GM13976 (cell line): ENCODE results near the gene MOBP.
"Not testable (repeated sequence)": the region's sequence is repeated elsewhere in the genome, so short reads cannot be mapped to it uniquely, and the experiment has no call there.

Source experiments
- DNase-seq: peaks from one replicate; pipeline ENCODE4 v3.0.0; 2012; ENCODE audit warnings: low spot score
- in situ Hi-C: fragments of 300-500 bp; cut with MboI; formaldehyde crosslinking; loops from one replicate; pipeline ENCODE4 v1.12.0; 2022; ENCODE audit warnings: low sequenced_read_pairs, mixed read lengths, inconsistent platforms; ENCODE audit not compliant: unreplicated experiment
- TF ChIP-seq, protein P1 (sequence below): IDR thresholded peaks from 2 replicates; pipeline ENCODE4 v1.5.1; 2012; ENCODE audit warnings: borderline replicate concordance, mild to moderate bottlenecking; ENCODE audit not compliant: insufficient read depth; ENCODE audit errors: extremely low read depth, missing control alignments, control extremely low read depth

MOBP gene

DNA sequence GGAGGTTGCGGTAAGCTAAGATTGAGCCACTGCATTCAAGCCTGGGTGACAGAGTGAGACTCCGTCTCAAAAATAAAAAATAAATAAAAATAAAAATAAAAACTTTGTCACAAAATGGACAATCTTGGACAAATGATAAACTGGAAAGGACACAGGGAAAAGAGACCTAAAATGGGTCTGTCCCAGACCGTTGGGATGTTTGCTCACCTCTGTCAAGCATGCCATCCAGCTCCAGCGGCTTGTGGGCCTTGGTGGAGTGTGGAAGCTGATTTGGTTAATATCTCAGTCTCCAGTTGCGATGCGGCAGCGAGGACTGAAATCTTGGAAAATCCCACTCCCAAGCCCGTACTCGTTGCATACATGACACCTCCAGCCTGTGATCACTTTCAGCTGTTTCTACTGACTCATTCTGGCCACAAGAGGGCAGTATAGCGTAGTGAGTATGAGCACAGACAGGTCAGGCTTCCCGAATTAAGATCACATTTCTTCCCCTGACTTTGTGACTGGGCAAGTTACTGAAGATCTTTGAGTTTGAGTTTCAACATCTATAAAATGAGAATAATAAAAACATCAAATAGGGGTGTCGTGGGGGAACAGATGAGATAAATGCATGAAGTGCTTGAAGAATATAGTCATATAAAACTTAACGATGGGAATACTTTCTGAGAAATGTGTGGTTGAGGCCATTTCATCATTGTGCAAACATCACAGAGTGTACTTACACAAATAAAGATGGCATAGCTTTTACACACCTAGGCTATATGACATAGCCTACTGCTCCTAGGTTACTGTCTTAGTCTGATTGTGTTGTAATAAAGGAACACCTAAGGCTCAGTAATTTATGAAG lies 19.6 kb upstream of the MOBP start:
- peak; percentile 76 for DNase-seq
- TF ChIP-seq, protein P1, sequence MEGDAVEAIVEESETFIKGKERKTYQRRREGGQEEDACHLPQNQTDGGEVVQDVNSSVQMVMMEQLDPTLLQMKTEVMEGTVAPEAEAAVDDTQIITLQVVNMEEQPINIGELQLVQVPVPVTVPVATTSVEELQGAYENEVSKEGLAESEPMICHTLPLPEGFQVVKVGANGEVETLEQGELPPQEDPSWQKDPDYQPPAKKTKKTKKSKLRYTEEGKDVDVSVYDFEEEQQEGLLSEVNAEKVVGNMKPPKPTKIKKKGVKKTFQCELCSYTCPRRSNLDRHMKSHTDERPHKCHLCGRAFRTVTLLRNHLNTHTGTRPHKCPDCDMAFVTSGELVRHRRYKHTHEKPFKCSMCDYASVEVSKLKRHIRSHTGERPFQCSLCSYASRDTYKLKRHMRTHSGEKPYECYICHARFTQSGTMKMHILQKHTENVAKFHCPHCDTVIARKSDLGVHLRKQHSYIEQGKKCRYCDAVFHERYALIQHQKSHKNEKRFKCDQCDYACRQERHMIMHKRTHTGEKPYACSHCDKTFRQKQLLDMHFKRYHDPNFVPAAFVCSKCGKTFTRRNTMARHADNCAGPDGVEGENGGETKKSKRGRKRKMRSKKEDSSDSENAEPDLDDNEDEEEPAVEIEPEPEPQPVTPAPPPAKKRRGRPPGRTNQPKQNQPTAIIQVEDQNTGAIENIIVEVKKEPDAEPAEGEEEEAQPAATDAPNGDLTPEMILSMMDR = peak; percentile 79

DNA sequence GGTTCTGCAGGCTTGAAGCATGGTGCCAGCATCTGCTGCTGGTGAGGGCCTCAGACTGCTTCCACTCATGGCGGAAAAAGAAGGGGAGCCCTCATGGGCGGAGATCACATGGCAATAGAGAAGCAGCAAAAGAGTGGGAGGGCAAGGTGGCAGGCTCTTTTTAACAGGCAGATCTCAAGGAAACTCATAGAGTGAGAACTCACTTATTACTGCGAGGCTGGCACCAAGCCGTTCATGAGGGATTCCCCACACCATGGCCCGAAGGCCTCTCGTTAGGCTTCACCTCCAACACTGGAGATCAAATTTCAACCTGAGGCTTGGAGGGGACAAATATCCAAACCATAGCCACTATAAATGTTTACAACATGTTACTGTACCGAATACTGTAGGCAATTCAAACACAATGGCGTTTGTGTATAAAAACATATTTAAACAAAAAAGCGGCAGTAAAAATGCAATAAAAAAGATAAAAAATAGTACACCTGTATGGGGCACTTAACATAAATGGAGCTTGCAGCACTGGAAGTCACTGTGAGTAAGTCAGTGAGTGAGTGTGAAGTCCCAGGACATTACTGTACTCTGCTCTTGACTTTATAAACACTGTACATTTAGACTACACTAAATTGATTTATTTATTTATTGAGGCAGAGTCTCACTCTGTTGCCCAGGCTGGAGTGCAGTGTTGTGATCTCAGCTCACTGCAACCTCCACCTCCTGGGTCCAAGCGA lies 18.8 kb upstream of the MOBP start:
- in situ Hi-C loops = no loop called here
- TF ChIP-seq, protein P1 = no peak
- no peak for DNase-seq

More for the DNA sequence above, 19.6 kb upstream of the MOBP start:
- in situ Hi-C loops = no loop called here

- in situ Hi-C loops = no loop called here
- TF ChIP-seq, protein P1 = no peak
- no peak for DNase-seq
These were observed 17.7 kb upstream of the MOBP start for GRCh38 chr3:39449796-39450195.

DNA sequence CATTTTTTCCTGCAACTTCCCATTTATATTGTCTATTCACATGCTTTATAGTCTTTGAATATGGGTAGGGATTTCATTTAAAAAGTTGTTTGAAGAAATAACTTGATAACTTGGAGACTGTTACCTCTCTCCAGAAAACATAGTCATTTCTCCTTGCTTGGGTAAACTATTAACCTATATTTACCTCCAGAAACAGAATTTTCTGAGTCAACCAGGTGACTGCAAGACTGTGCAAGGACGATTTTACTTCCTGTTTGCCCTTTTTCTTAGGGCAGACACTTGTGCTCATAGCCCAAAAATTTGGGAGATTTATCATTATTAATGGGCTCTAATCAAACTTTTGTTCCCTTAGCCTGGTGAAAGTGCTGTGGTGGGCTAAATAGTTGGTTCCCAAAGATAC lies 14.3 kb upstream of the MOBP start:
- in situ Hi-C loops = no loop called here
- no peak for DNase-seq
- TF ChIP-seq, protein P1 = no peak

DNA sequence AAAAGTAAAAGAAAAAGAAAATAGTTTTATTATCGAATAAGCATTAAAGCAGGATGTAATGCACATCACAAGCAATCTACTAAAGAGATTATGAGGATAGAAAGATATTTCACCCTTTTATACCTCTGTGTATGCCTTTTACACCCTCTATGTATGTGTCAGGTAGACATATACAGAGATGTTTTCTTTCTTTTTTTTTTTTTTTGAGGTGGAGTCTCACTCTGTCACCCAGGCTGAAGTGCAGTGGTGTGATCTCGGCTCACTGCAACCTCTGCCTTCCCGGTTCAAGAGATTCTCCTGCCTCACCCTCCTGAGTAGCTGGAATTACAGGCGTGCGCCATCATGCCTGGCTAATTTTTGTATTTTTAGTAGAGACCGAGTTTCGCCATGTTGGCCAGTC lies 13.6 kb upstream of the MOBP start:
- in situ Hi-C loops, DNase-seq: not testable (repeated sequence)

GRCh38 chr3:39454591-39455217 lies 12.8 kb upstream of the MOBP start:
- in situ Hi-C loops = no loop called here
- DNase-seq = no peak
- TF ChIP-seq, protein P1 = no peak

GRCh38 chr3:39456159-39456558 lies 11.3 kb upstream of the MOBP start:
- TF ChIP-seq, protein P1 = no peak
- in situ Hi-C loops = no loop called here
- no peak for DNase-seq
